SK-N-SH (cell line): ENCODE results near the gene CATSPERZ. TPM values are rescaled to one million over a fixed set of nuclear protein-coding genes. Genes with fewer than 3 reads are reported as not detected.
"Not testable (repeated sequence)": the region's sequence is repeated elsewhere in the genome, so short reads cannot be mapped to it uniquely, and the experiment has no call there.

Source experiments
- CTCF ChIA-PET: fragments of 300-600, 350-600 bp; formaldehyde crosslinking; extraction: SDS; loops from one replicate; lab custom pipeline; 2021; lab: Yijun Ruan, JAX
- POLR2A ChIA-PET: fragments of 350-600 bp; sonication (Branson Sonifier 250); formaldehyde crosslinking; extraction: SDS; loops from one replicate; lab custom pipeline; 2020; ENCODE audit warnings: antibody characterized with exemption, inconsistent platforms; lab: Yijun Ruan, JAX
- DNase-seq: peaks from one replicate; pipeline ENCODE4 v3.0.0; 2012
- H2AFZ ChIP-seq: fragments of 200-600 bp; sonication (generic); 2 replicates; pipeline ENCODE4 v1.8.1; 2016; ENCODE audit warnings: antibody characterized with exemption, mild to moderate bottlenecking, low read depth
- H3F3A ChIP-seq: fragments of 200-600 bp; sonication (generic); replicated peaks from 2 replicates; pipeline ENCODE3; 2016; ENCODE audit warnings: antibody characterized with exemption, mild to moderate bottlenecking; ENCODE audit not compliant: insufficient read depth
- H3K27ac ChIP-seq, 2 experiments: fragments of 200-500 bp in 1 of 2; fragments of 200-600 bp in 1 of 2; sonication (Bioruptor generic) in 1 of 2; sonication (generic), shearing (Covaris generic) in 1 of 2; 2 replicates each; pipeline versions ENCODE4 v1.5.1 to v1.6.1; 2014 to 2016; ENCODE audit warnings: low read depth in 2 of 2, inconsistent platforms in 1 of 2, low read length in 1 of 2, mild to moderate bottlenecking in 1 of 2, mixed read lengths in 1 of 2
- H3K27me3 ChIP-seq: fragments of 200-600 bp; sonication (generic), shearing (Covaris generic); 2 replicates; pipeline ENCODE4 v1.6.1; 2016; ENCODE audit warnings: mixed run types; ENCODE audit not compliant: insufficient read depth
- H3K36me3 ChIP-seq, 2 experiments: fragments of 200-500 bp in 1 of 2; fragments of 200-600 bp in 1 of 2; sonication (Bioruptor generic) in 1 of 2; sonication (generic) in 1 of 2; replicated peaks in 1 of 2; 2 replicates each; pipeline versions ENCODE3 to v1.5.1; 2014 to 2016; ENCODE audit warnings: low read length in 1 of 2, mild to moderate bottlenecking in 1 of 2; ENCODE audit not compliant: insufficient read depth in 2 of 2, control insufficient read depth in 1 of 2
- H3K4me1 ChIP-seq, 2 experiments: fragments of 200-500 bp in 1 of 2; fragments of 200-600 bp in 1 of 2; sonication (Bioruptor generic) in 1 of 2; sonication (generic), shearing (Covaris generic) in 1 of 2; 2 replicates each; pipeline versions ENCODE4 v1.5.1 to v1.6.1; 2014 to 2016; ENCODE audit warnings: low read depth in 1 of 2, low read length in 1 of 2, mixed run types in 1 of 2; ENCODE audit not compliant: insufficient read depth in 2 of 2, control insufficient read depth in 1 of 2
- H3K4me2 ChIP-seq: fragments of 200-600 bp; sonication (generic), shearing (Covaris generic); 2 replicates; pipeline ENCODE4 v1.6.1; 2017; ENCODE audit warnings: mixed run types
- H3K4me3 ChIP-seq, 2 experiments: fragments of 200-500 bp in 1 of 2; fragments of 200-600 bp in 1 of 2; sonication (Bioruptor generic) in 1 of 2; sonication (generic), shearing (Covaris generic) in 1 of 2; 2 replicates each; pipeline versions ENCODE4 v1.5.1 to v1.8.1; 2014 to 2016; ENCODE audit warnings: low read depth in 2 of 2, inconsistent platforms in 1 of 2, low read length in 1 of 2, mild to moderate bottlenecking in 1 of 2, mixed read lengths in 1 of 2, moderate library complexity in 1 of 2
- H3K79me2 ChIP-seq: fragments of 200-600 bp; sonication (generic); 2 replicates; pipeline ENCODE4 v1.8.1; 2017; ENCODE audit warnings: mild to moderate bottlenecking; ENCODE audit not compliant: insufficient read depth
- H3K9ac ChIP-seq: fragments of 200-600 bp; sonication (generic); 2 replicates; pipeline ENCODE4 v1.6.1; 2017; ENCODE audit warnings: mixed run types
- H3K9me2 ChIP-seq: fragments of 200-600 bp; sonication (generic); 2 replicates; pipeline ENCODE4 v1.6.1; 2017; ENCODE audit warnings: mixed run types
- H3K9me3 ChIP-seq: fragments of 200-600 bp; sonication (generic); 2 replicates; pipeline ENCODE4 v1.6.1; 2017; ENCODE audit warnings: mixed run types, mild to moderate bottlenecking, moderate library complexity
- H4K20me1 ChIP-seq: fragments of 200-600 bp; sonication (generic); 2 replicates; pipeline ENCODE4 v1.6.1; 2017; ENCODE audit warnings: mild to moderate bottlenecking, mixed run types; ENCODE audit not compliant: insufficient read depth
- CHD2 ChIP-seq: fragments of 150-350 bp; IDR thresholded peaks from 2 replicates; pipeline ENCODE4 v1.6.1; 2018; ENCODE audit warnings: low read length; ENCODE audit not compliant: partially characterized antibody
- ELF1 ChIP-seq: IDR thresholded peaks from 2 replicates; pipeline ENCODE4 v1.4.0; 2012
- EP300 ChIP-seq, 2 experiments: IDR thresholded peaks; 2 replicates each; pipeline versions ENCODE4 v1.4.0 to v1.6.1; 2012; ENCODE audit warnings: borderline replicate concordance in 1 of 2, low read depth in 1 of 2, low read length in 1 of 2
- EZH2phosphoT487 ChIP-seq: fragments of 200-600 bp; sonication (generic); IDR thresholded peaks from 2 replicates; pipeline ENCODE4 v1.6.1; 2017; ENCODE audit warnings: low read depth, mixed run types, mild to moderate bottlenecking, antibody characterized with exemption, moderate library complexity, borderline replicate concordance
- JUND ChIP-seq: IDR thresholded peaks from 2 replicates; pipeline ENCODE4 v1.4.0; 2012
- NRF1 ChIP-seq: IDR thresholded peaks from 2 replicates; pipeline ENCODE4 v1.6.1; 2012; ENCODE audit warnings: low read depth, mild to moderate bottlenecking, low read length
- PBX3 ChIP-seq: IDR thresholded peaks from 2 replicates; pipeline ENCODE4; 2012
- RCOR1 ChIP-seq: fragments of 150-350 bp; IDR thresholded peaks from 2 replicates; pipeline ENCODE4 v1.6.1; 2017; ENCODE audit warnings: antibody characterized with exemption, low read length
- RXRA ChIP-seq: IDR thresholded peaks from 2 replicates; pipeline ENCODE4 v1.4.0; 2012; ENCODE audit warnings: low read depth, mild to moderate bottlenecking, borderline replicate concordance
- SIN3A ChIP-seq: IDR thresholded peaks from 2 replicates; pipeline ENCODE4 v1.6.1; 2012; ENCODE audit warnings: low read depth, mild to moderate bottlenecking, low read length, moderate library complexity, borderline replicate concordance
- TCF12 ChIP-seq: IDR thresholded peaks from 2 replicates; pipeline ENCODE4 v1.4.0; 2012
- USF2 ChIP-seq: fragments of 150-350 bp; IDR thresholded peaks from 2 replicates; pipeline ENCODE4 v1.6.1; 2017; ENCODE audit warnings: antibody characterized with exemption, low read length, low read depth, borderline replicate concordance
- WGBS: methylation state at CpG from one replicate; pipeline ENCODE4 v1.1.6; 2017; ENCODE audit warnings: low lambda C conversion rate; 5-methylcytosine and 5-hydroxymethylcytosine counted together
- polyA plus RNA-seq, 3 experiments: library from polyadenylated mRNA; depleted of rRNA; stranded (reverse); fragments of >200 nt; gene quantifications; 2 replicates each; pipeline ENCODE4 v1.2.3, GENCODE V29; 2012
- TF ChIP-seq, protein P1 (sequence below): IDR thresholded peaks from 2 replicates; pipeline ENCODE4 v1.4.0; 2012; ENCODE audit warnings: low read depth, borderline replicate concordance
- TF ChIP-seq, protein P2 (sequence below): IDR thresholded peaks from 2 replicates; pipeline ENCODE4 v1.4.0; 2012; ENCODE audit warnings: low read depth, borderline replicate concordance

Gene CATSPERZ
- polyA plus RNA-seq, 1 of the 3 experiments (the other 2 are of a cell fraction) = 0.54 TPM

DNA sequence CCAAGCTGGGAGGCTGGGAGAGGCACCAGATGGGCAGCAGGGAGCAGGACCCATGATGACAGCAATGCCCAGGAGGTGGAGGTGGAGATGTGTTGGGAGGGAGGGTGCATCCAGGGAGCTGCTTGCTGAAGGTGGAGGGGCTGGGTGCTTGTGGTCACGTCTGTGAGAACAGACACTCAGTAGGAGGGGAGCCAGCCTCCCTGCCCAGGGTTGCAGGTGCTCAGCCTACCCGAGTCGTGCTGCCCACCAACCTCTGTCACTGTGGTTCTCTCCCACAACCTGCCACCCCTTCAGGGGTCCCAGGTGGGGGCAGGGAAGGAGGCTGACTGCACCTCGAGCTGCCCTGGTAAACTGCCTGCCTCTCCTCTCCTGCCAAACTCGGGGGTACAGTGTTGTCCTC is 23.2 kb downstream of the CATSPERZ start:
- WGBS = 86% methylated on average over 5 of the region's 5 CpGs
- Histone ChIP-seq H3K4me2 (no peak overlapping the region), H3K9me2 (no peaks in the 10 kb centered on the region), H3K4me3 (no peak overlapping the region), H2AFZ (no peak overlapping the region), H3K79me2 (peaks cover 22% of the 10 kb centered on the region), H3K9me3 (no peaks in the 10 kb centered on the region), H4K20me1 (no peaks in the 10 kb centered on the region), H3F3A (peaks cover 7% of the 10 kb centered on the region), H3K27ac (no peak overlapping the region), H3K4me1 (peaks cover 0 to 9% of the 10 kb centered on the region in 2 experiments; a peak in 1 of 4 replicates), H3K27me3 (no peaks in the 10 kb centered on the region), H3K9ac (no peak overlapping the region), H3K36me3 (peaks cover 0 to 10% of the 10 kb centered on the region in 2 experiments)
- POLR2A ChIA-PET = interaction anchor here (1.5 kb wide), 1 partner anchor 19 kb away, joined by 4 read pairs; the partner anchor contains the start of gene ESRRA
- DNase-seq = no peak
- CTCF ChIA-PET = interaction anchor here (0.9 to 1.4 kb wide), 6 partner anchors 8 to 125 kb away, joined by 3 to 5 read pairs (median 3); no protein-coding TSS in a partner anchor
- TF ChIP-seq EZH2phosphoT487 = no peak

- not testable (repeated sequence) for H3K27me3 ChIP-seq, DNase-seq, H3K4me2 ChIP-seq, H4K20me1 ChIP-seq, H3K9me3 ChIP-seq, H2AFZ ChIP-seq, H3K27ac ChIP-seq, H3K36me3 ChIP-seq, H3K4me3 ChIP-seq, H3F3A ChIP-seq, H3K9ac ChIP-seq, H3K9me2 ChIP-seq, H3K4me1 ChIP-seq
- POLR2A ChIA-PET = interaction anchor here (1.5 kb wide), 1 partner anchor 19 kb away, joined by 4 read pairs; the partner anchor contains the start of gene ESRRA
- peaks cover 16% of the 10 kb centered on the region; the same call in 1 of the 2 replicates for H3K79me2 ChIP-seq
- CTCF ChIA-PET = interaction anchor here (0.9 to 1.3 kb wide), 5 partner anchors 8 to 124 kb away, joined by 3 to 5 read pairs (median 3); no protein-coding TSS in a partner anchor
- WGBS = 100% methylated on average over 2 of the region's 4 CpGs
These were observed 23.8 kb downstream of the CATSPERZ start for GRCh38 chr11:64323984-64324383.

GRCh38 chr11:64324692-64325469 is 24.7 kb downstream of the CATSPERZ start:
- DNase-seq = no peak
- Histone ChIP-seq H3K9me2 (no peaks in the 10 kb centered on the region), H4K20me1 (no peaks in the 10 kb centered on the region), H3K27me3 (no peaks in the 10 kb centered on the region), H3K4me2 (no peak overlapping the region), H3K36me3 (peaks cover 0 to 10% of the 10 kb centered on the region in 2 experiments), H3K4me3 (no peak overlapping the region), H3K27ac (no peak overlapping the region), H3K9me3 (no peaks in the 10 kb centered on the region), H3K79me2 (peaks cover 9% of the 10 kb centered on the region; the same call in 1 of the 2 replicates), H2AFZ (no peak overlapping the region), H3F3A (peaks cover 10% of the 10 kb centered on the region), H3K9ac (no peak overlapping the region), H3K4me1 (no peaks in the 10 kb centered on the region; a peak in 1 of 4 replicates)
- WGBS = 93% methylated on average over 11 of the region's 11 CpGs
- ChIA-PET POLR2A (interaction anchor here (0.7 kb wide), 1 partner anchor 285 kb away, joined by 3 read pairs; no protein-coding TSS in a partner anchor), CTCF (interaction anchor here (0.9 to 1.3 kb wide), 5 partner anchors 15 to 123 kb away, joined by 3 to 5 read pairs (median 3); partner anchors contain the start of gene CCDC88B)
- TF ChIP-seq RXRA = no peak
- no peak for TF ChIP-seq ELF1
- TF ChIP-seq PBX3 = no peak
- TF ChIP-seq, protein P1, sequence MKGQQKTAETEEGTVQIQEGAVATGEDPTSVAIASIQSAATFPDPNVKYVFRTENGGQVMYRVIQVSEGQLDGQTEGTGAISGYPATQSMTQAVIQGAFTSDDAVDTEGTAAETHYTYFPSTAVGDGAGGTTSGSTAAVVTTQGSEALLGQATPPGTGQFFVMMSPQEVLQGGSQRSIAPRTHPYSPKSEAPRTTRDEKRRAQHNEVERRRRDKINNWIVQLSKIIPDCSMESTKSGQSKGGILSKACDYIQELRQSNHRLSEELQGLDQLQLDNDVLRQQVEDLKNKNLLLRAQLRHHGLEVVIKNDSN = no peak
- no peak for TF ChIP-seq TCF12
- no peak for TF ChIP-seq JUND
- no peak for TF ChIP-seq NRF1
- no peak for TF ChIP-seq SIN3A
- TF ChIP-seq USF2 = no peak
- TF ChIP-seq EP300 (IDR thresholded peaks at IDR 0.05; ENCODE audit: borderline replicate concordance in 1 of 2, low read depth in 1 of 2, low read length in 1 of 2) = no peak
- TF ChIP-seq RCOR1 = no peak
- TF ChIP-seq CHD2 = no peak
- TF ChIP-seq, protein P2, sequence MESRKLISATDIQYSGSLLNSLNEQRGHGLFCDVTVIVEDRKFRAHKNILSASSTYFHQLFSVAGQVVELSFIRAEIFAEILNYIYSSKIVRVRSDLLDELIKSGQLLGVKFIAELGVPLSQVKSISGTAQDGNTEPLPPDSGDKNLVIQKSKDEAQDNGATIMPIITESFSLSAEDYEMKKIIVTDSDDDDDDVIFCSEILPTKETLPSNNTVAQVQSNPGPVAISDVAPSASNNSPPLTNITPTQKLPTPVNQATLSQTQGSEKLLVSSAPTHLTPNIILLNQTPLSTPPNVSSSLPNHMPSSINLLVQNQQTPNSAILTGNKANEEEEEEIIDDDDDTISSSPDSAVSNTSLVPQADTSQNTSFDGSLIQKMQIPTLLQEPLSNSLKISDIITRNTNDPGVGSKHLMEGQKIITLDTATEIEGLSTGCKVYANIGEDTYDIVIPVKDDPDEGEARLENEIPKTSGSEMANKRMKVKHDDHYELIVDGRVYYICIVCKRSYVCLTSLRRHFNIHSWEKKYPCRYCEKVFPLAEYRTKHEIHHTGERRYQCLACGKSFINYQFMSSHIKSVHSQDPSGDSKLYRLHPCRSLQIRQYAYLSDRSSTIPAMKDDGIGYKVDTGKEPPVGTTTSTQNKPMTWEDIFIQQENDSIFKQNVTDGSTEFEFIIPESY = no peak
